GM21423 (cell line): Measurements from ENCODE around the gene CDH18.

Experiments used
- ATAC-seq: cut with Tn5 transposase; IDR thresholded peaks from one replicate; pipeline ENCODE4 v1.9.1; 2021; ENCODE audit warnings: mild to moderate bottlenecking, moderate library complexity; ENCODE audit not compliant: unreplicated experiment

CDH18 gene

GRCh38 chr5:19930451-19930850 lies 57.5 kb downstream of the CDH18 start:
- no peak for ATAC-seq

DNA sequence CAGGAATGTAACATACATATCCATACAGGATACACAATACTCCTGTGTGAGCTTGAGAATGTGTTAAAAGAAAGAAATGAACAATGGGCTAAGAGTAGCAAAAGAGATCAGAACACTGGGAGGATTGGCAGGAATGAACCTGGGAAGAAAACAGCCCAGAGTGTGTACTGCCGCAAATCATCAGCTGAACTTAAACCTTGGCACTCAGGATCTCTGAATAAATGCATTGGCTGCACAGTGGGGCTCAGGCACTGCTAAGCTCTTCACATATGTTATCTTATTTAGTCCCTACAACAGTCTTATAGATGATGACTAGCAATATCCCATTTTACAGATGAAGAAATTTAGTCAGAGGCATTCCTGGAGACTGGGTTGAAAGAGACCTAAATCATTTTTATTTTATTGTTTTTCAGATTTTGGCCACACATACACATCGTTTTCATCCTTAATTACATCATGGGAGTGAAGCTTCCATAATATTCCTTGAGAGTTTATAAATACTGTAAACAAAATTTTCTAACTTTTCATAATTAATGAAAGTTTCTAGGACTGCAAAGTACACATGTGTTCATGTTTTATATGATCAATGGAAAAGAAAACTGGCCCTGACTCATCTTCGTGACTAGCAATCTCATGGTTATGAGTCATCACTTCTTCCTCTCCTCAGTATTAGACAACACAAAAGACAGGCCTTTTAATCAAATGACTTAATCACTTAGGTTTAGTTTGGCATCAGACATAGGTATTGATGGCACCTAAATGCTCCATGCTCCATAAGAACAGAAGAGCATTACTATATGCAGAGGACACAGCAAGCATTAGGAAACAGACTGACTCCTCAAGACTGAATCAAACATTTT lies 59.2 kb downstream of the CDH18 start:
- ATAC-seq = no peak

- no peak for ATAC-seq
Observed at GRCh38 chr5:19927919-19928318, 60.1 kb downstream of the CDH18 start.

DNA sequence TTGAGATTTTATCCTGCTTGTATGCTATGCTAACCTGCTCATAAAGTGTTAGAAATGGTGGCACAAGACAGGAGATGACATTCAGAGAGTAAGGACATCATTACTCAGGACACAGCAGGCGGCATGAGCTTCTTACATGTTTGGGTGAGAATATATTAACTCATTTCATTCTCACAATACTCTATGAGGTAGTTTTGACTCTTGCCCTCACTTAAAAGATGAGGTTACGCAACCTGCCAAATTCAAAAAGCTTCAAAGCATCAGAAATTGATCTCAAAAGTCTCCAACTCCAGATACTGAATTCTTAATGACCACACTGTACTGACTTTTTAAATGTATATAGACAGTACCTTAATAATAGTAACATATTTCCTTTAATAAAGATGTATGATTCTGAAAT lies 60.8 kb downstream of the CDH18 start:
- no peak for ATAC-seq

- ATAC-seq = no peak
Observed at GRCh38 chr5:19923742-19924141, 64.3 kb downstream of the CDH18 start.

DNA sequence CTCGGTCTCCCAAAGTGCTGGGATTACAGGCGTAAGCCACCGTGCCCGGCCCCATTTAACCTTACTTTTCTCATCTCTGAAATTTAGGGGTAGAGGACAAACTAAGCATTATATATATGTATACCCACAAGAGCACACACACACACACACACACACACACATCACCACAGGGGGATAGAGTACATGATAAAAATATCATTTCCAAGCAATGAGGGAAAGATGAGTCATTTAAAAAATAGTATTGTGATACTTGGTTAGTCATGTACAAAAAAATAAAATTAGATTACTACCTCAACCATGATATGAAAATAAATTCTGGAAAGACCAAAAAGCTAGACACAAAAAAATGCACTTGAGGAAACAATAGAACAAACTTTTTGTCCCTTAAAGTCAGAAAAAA lies 67.2 kb downstream of the CDH18 start:
- no peak for ATAC-seq

- ATAC-seq = no peak
Observed at GRCh38 chr5:19918780-19919179, 69.2 kb downstream of the CDH18 start.

- ATAC-seq = no peak
Observed at GRCh38 chr5:19917588-19918122, 70.3 kb downstream of the CDH18 start.

GRCh38 chr5:19910136-19910535 lies 77.9 kb downstream of the CDH18 start:
- ATAC-seq = no peak

- no peak for ATAC-seq
Observed at GRCh38 chr5:19904766-19905165, 83.2 kb downstream of the CDH18 start.

DNA sequence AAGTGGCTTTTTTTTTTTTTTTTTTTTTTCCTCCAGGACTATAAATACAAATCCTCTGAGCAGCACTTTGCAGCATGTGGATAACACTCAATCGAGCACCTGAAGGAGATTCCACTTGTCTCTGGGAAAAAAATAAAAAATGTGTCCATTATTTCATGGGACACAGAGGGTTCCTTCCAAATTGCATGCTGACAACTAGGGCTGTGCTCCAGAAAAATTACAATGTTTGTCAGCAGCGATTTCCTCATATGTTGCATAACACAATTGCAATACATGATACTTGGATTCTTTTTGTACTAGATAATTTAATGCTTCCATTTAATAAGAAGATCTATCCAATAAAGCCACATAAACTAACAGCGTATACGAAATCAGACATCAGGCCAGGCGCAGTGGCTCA lies 84.4 kb downstream of the CDH18 start:
- no peak for ATAC-seq

DNA sequence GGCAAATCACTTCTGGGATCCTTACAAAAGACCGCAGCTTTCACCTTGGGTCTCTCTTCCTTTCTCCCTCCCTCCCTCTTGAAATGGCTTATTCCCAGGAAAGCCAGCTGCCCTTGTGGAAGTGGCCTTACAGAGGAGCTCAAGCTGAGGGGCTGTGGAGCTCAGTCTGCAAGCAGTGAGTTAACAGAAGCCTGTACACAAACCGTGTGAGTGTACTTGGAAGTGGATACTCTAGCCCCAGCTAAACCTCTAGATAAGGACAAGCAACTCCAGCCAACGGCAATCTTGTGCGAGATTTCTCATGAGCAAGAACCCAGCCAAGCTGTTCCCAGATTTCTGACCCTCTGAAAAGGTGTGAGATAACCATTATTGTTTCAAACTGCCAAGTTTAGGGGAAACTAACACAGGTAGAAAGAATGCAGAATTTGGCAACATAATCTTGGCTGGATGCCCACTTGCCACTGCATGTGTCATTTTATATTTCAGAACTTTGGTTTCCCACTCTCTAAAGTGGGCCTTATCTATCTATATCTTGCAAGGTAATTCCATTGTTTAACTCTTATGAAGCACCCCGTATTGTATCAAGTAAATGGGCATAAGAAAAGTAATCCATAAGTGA lies 85.6 kb downstream of the CDH18 start:
- no peak for ATAC-seq

GRCh38 chr5:19900269-19900668 lies 87.7 kb downstream of the CDH18 start:
- no peak for ATAC-seq

DNA sequence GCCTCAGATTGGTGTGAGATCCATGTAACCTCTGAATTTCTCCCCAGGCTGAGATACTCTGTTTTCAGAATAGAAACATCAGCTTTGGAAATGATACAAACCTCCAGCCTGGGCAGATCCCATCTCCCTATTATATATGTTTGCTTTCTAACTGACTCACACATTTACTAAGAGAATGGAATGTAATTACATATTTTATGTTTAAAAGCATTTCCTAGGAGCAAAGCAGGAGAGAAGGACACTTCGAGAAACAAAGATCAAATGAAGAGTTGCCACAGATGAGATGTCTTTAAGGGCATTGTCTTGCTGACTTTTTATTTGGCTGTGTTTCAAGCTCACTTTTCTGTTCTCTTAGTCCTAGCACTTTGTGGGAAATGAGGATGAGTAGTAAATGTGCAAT lies 96.3 kb downstream of the CDH18 start:
- no peak for ATAC-seq

DNA sequence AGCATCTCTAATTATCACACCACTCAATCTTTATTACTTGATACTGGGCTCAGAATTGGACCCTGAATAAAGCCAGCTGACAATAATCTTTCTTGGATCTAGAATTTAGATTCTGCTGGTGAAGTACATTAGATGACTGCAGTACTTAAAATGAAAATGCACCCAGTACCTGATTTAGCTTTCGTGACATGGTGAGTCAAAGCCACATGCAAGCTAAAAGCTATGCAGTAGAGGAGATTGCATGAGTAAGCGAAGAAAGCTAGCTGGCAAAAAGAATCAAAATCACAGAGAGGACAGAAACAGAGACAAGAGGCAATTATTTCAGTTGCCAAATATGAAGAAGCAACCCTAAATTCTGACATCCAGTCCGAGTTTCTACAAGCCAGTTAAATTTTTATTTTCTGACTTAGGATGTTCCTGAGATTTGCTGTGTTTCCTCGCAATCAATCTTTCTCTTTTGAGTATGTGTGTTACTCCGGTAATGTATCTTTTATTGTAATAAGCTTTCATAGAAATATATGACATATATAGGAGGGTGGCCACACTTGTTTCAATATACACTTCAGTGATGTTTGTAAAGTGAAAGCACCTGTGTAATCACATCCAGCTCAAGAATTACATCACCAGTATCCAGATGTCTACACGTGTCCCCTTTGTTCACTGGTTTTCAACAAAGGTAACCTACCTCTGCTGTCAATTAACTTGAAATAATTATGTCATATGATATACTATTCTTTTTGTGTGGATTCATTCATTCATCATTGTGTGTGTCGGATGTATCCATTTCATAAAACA lies 101.7 kb downstream of the CDH18 start:
- no peak for ATAC-seq

- ATAC-seq = no peak
Observed at GRCh38 chr5:19885040-19885824, 102.8 kb downstream of the CDH18 start.

GRCh38 chr5:19880859-19881436 lies 107.1 kb downstream of the CDH18 start:
- no peak for ATAC-seq

GRCh38 chr5:19880458-19880857 lies 107.5 kb downstream of the CDH18 start:
- no peak for ATAC-seq

DNA sequence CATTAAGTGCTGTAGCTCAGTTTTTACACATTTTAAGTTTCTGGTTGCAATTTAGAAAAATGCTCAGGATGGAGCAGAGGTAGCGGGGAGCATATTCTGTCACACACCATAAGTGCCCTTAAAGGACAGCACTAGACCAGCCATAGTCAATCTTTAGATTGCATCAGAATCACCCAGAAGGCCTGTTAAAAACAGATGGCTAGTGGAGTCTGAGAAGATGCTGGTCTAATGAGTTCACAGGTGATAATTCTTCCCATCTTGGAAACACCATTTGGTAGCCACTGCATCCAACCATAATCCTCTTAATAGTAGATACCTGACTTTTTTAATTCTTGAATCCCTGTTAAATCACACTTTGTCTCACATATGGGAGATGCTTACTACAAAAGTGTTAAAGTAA lies 113.2 kb downstream of the CDH18 start:
- no peak for ATAC-seq

DNA sequence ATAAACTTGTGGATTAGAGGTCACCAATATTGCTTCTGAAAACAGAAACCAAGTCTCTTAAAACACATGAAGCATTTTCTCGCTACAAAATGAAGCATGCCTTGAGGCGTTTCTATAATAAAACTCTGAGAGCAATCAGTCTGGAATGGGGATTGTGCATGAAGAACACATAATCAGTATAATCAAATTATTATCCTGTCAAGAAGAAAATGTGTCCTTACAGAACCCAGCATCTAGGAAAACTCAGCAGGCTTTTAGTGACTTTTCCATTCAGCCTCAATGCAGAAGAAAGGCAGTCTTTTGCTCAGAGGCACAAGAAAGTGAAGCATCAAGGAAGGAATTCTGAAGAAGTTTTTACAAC lies 121.9 kb downstream of the CDH18 start:
- no peak for ATAC-seq
